Activated naive CD8-positive, alpha-beta T cell treated with anti-CD3 and anti-CD28 coated beads, Interleukin-2, amount 10 ng/mL, durations not matched to agents 7 days and 5 days (primary cell): ENCODE measurements around the gene ADK. TPM values are rescaled to one million over a fixed set of nuclear protein-coding genes. Genes with fewer than 3 reads are reported as not detected.
"Not testable (repeated sequence)": the region's sequence is repeated elsewhere in the genome, so short reads cannot be mapped to it uniquely, and the experiment has no call there.

Experiments
- ATAC-seq: fragments of 150-1000 bp; cut with Tn5 transposase; one replicate; pipeline ENCODE4 v1.10.0; 2021; ENCODE audit warnings: low read depth, moderate library complexity
- POLR2A ChIA-PET: fragments of 350-600 bp; sonication (Branson Sonifier 250); formaldehyde crosslinking; loops from one replicate; lab custom pipeline; 2021; ENCODE audit warnings: antibody characterized with exemption; lab: Charles Lee
- DNase-seq: peaks from one replicate; pipeline ENCODE4 v3.0.0; 2021
- H3K27ac Mint-ChIP-seq: one replicate; pipeline ENCODE4 v1.8.0; 2022; ENCODE audit warnings: mild to moderate bottlenecking, mixed read lengths
- H3K27me3 Mint-ChIP-seq: one replicate; pipeline ENCODE4 v1.8.0; 2022; ENCODE audit warnings: mild to moderate bottlenecking, moderate library complexity, mixed read lengths
- H3K36me3 Mint-ChIP-seq: one replicate; pipeline ENCODE4 v1.8.0; 2021; ENCODE audit warnings: mild to moderate bottlenecking, mixed read lengths
- H3K4me1 Mint-ChIP-seq: one replicate; pipeline ENCODE4 v1.8.0; 2021; ENCODE audit warnings: mixed read lengths
- H3K4me3 Mint-ChIP-seq: one replicate; pipeline ENCODE4 v1.8.0; 2022; ENCODE audit warnings: mild to moderate bottlenecking, moderate library complexity, mixed read lengths
- H3K9me3 Mint-ChIP-seq: one replicate; pipeline ENCODE4 v1.8.0; 2021; ENCODE audit warnings: mixed read lengths
- total RNA-seq, 2 experiments: library from RNA; stranded (reverse); gene quantifications; one replicate each; pipeline ENCODE4 v1.2.3, GENCODE V29; 2021

The ADK gene
- total RNA-seq, 2 experiments from 2014 or later = 31.6 to 37.9 TPM

GRCh38 chr10:74202356-74202755, 51.3 kb downstream of the ADK start:
- no peaks in the 10 kb centered on the region for H3K9me3 Mint-ChIP-seq
- ATAC-seq (no peak), DNase-seq (no peak)
- H3K27me3 Mint-ChIP-seq = no peaks in the 10 kb centered on the region
- H3K4me3 Mint-ChIP-seq = no peak overlapping the region
- peaks cover 3% of the 10 kb centered on the region for H3K4me1 Mint-ChIP-seq
- POLR2A ChIA-PET = interaction anchor here (0.6 kb wide), 1 partner anchor 79 kb away, joined by 3 read pairs; no protein-coding TSS in a partner anchor
- H3K36me3 Mint-ChIP-seq = peaks cover 7% of the 10 kb centered on the region
- H3K27ac Mint-ChIP-seq = no peak overlapping the region

GRCh38 chr10:74206746-74207145, 55.7 kb downstream of the ADK start:
- POLR2A ChIA-PET = interaction anchor here (1.0 kb wide), 1 partner anchor 62 kb away, joined by 3 read pairs; no protein-coding TSS in a partner anchor
- ATAC-seq = no peak

GRCh38 chr10:74207691-74208480, 56.9 kb downstream of the ADK start:
- peaks cover 4% of the 10 kb centered on the region for H3K36me3 Mint-ChIP-seq
- DNase-seq = no peak
- POLR2A ChIA-PET = no interaction called here
- no peak for ATAC-seq
- no peak overlapping the region for H3K27ac Mint-ChIP-seq
- H3K4me3 Mint-ChIP-seq = no peak overlapping the region
- no peaks in the 10 kb centered on the region for H3K27me3 Mint-ChIP-seq
- H3K9me3 Mint-ChIP-seq = no peaks in the 10 kb centered on the region
- H3K4me1 Mint-ChIP-seq = peaks cover 3% of the 10 kb centered on the region

More at GRCh38 chr10:74206746-74207145, 55.7 kb downstream of the ADK start:
- Mint-ChIP-seq H3K4me1 (no peaks in the 10 kb centered on the region), H3K36me3 (peaks cover 4% of the 10 kb centered on the region), H3K27ac (no peak overlapping the region), H3K27me3 (no peaks in the 10 kb centered on the region), H3K9me3 (no peaks in the 10 kb centered on the region), H3K4me3 (no peak overlapping the region)
- DNase-seq = no peak

- H3K4me1 Mint-ChIP-seq = peaks cover 3% of the 10 kb centered on the region
- no peak overlapping the region for H3K4me3 Mint-ChIP-seq
- H3K36me3 Mint-ChIP-seq = peaks cover 4% of the 10 kb centered on the region
- no peaks in the 10 kb centered on the region for H3K9me3 Mint-ChIP-seq
- DNase-seq (no peak), ATAC-seq (no peak)
- H3K27me3 Mint-ChIP-seq = no peaks in the 10 kb centered on the region
- no peak overlapping the region for H3K27ac Mint-ChIP-seq
- POLR2A ChIA-PET = no interaction called here
Measured at GRCh38 chr10:74208997-74209396, 58.0 kb downstream of the ADK start.

- ATAC-seq (no peak), DNase-seq (no peak)
- Mint-ChIP-seq H3K4me1 (peaks cover 3% of the 10 kb centered on the region), H3K36me3 (peaks cover 10% of the 10 kb centered on the region), H3K9me3 (no peaks in the 10 kb centered on the region), H3K27ac (no peak overlapping the region), H3K27me3 (no peaks in the 10 kb centered on the region), H3K4me3 (no peak overlapping the region)
- POLR2A ChIA-PET = no interaction called here
Measured at GRCh38 chr10:74213019-74213418, 62.0 kb downstream of the ADK start.

GRCh38 chr10:74213571-74214162, 62.6 kb downstream of the ADK start:
- no peak overlapping the region for H3K27ac Mint-ChIP-seq
- no peak overlapping the region for H3K4me3 Mint-ChIP-seq
- H3K4me1 Mint-ChIP-seq = peaks cover 3% of the 10 kb centered on the region
- POLR2A ChIA-PET = interaction anchor here (0.6 kb wide), 1 partner anchor 16 kb away, joined by 3 read pairs; no protein-coding TSS in a partner anchor
- H3K27me3 Mint-ChIP-seq = no peaks in the 10 kb centered on the region
- peaks cover 14% of the 10 kb centered on the region for H3K36me3 Mint-ChIP-seq
- ATAC-seq (no peak), DNase-seq (no peak)
- no peaks in the 10 kb centered on the region for H3K9me3 Mint-ChIP-seq

- H3K27me3 Mint-ChIP-seq, H3K9me3 Mint-ChIP-seq, ATAC-seq, POLR2A ChIA-PET, DNase-seq, H3K27ac Mint-ChIP-seq, H3K4me1 Mint-ChIP-seq, H3K4me3 Mint-ChIP-seq: not testable (repeated sequence)
- H3K36me3 Mint-ChIP-seq = peaks cover 11% of the 10 kb centered on the region
Measured at GRCh38 chr10:74217110-74217509, 66.1 kb downstream of the ADK start.

- ATAC-seq, DNase-seq, H3K36me3 Mint-ChIP-seq, H3K27ac Mint-ChIP-seq, H3K9me3 Mint-ChIP-seq, POLR2A ChIA-PET, H3K4me3 Mint-ChIP-seq, H3K27me3 Mint-ChIP-seq: not testable (repeated sequence)
- peaks cover 11% of the 10 kb centered on the region for H3K4me1 Mint-ChIP-seq
Measured at GRCh38 chr10:74222467-74222866, 71.4 kb downstream of the ADK start.

- Mint-ChIP-seq H3K36me3 (no peaks in the 10 kb centered on the region), H3K4me1 (peaks cover 17% of the 10 kb centered on the region), H3K27ac (peak overlapping the region; percentile 55), H3K4me3 (no peak overlapping the region), H3K9me3 (no peaks in the 10 kb centered on the region), H3K27me3 (no peaks in the 10 kb centered on the region)
- no peak for DNase-seq
- ATAC-seq = peak; percentile 28
- POLR2A ChIA-PET = no interaction called here
Measured at GRCh38 chr10:74223755-74224529, 72.9 kb downstream of the ADK start.

GRCh38 chr10:74227697-74228424, 76.8 kb downstream of the ADK start:
- peak overlapping the region; percentile 63 for H3K4me3 Mint-ChIP-seq
- H3K9me3 Mint-ChIP-seq = no peaks in the 10 kb centered on the region
- POLR2A ChIA-PET = interaction anchor here (1.1 kb wide), 1 partner anchor 51 kb away, joined by 4 read pairs; no protein-coding TSS in a partner anchor
- peak overlapping the region; percentile 80 for H3K27ac Mint-ChIP-seq
- H3K4me1 Mint-ChIP-seq = peaks cover 19% of the 10 kb centered on the region
- DNase-seq = no peak
- H3K27me3 Mint-ChIP-seq = no peaks in the 10 kb centered on the region
- peak; percentile 65 for ATAC-seq
- H3K36me3 Mint-ChIP-seq = no peaks in the 10 kb centered on the region

- H3K4me1 Mint-ChIP-seq = peaks cover 10% of the 10 kb centered on the region
- H3K9me3 Mint-ChIP-seq = no peaks in the 10 kb centered on the region
Measured at GRCh38 chr10:74231375-74231774, 80.4 kb downstream of the ADK start.

GRCh38 chr10:74233281-74233680, 82.3 kb downstream of the ADK start:
- DNase-seq (no peak), ATAC-seq (no peak)
- H3K36me3 Mint-ChIP-seq = no peaks in the 10 kb centered on the region
- no peaks in the 10 kb centered on the region for H3K27me3 Mint-ChIP-seq
- H3K4me3 Mint-ChIP-seq = no peak overlapping the region
- peaks cover 4% of the 10 kb centered on the region for H3K4me1 Mint-ChIP-seq
- no peaks in the 10 kb centered on the region for H3K9me3 Mint-ChIP-seq
- H3K27ac Mint-ChIP-seq = no peak overlapping the region
- POLR2A ChIA-PET = no interaction called here

More at GRCh38 chr10:74231375-74231774, 80.4 kb downstream of the ADK start:
- H3K27ac Mint-ChIP-seq = no peak overlapping the region
- POLR2A ChIA-PET = no interaction called here
- H3K27me3 Mint-ChIP-seq = no peaks in the 10 kb centered on the region
- no peaks in the 10 kb centered on the region for H3K36me3 Mint-ChIP-seq
- DNase-seq = no peak
- no peak for ATAC-seq
- H3K4me3 Mint-ChIP-seq = no peak overlapping the region

- Mint-ChIP-seq H3K9me3 (no peaks in the 10 kb centered on the region), H3K27ac (no peak overlapping the region), H3K4me3 (no peak overlapping the region), H3K36me3 (no peaks in the 10 kb centered on the region), H3K4me1 (peaks cover 3% of the 10 kb centered on the region), H3K27me3 (no peaks in the 10 kb centered on the region)
- POLR2A ChIA-PET = interaction anchor here (1.4 kb wide), 1 partner anchor 56 kb away, joined by 4 read pairs; no protein-coding TSS in a partner anchor
- DNase-seq (no peak), ATAC-seq (no peak)
Measured at GRCh38 chr10:74234569-74234968, 83.5 kb downstream of the ADK start.
